Endothelial cell of umbilical vein (primary cell): ENCODE results near the gene XIRP2. TPM values are rescaled to one million over a fixed set of nuclear protein-coding genes. Genes with fewer than 3 reads are reported as not detected.

Source experiments
- BruUV-seq: library from RNA; stranded (reverse); fragments of 400-500 nt; replicated peaks from 2 replicates; lab custom pipeline; 2021; lab: Mats Ljungman, UMichigan
- CTCF ChIA-PET: fragments of 300-600, 350-600 bp; sonication (Branson Sonifier 250); formaldehyde crosslinking; loops from one replicate; lab custom pipeline; 2021; ENCODE audit warnings: antibody characterized with exemption, inconsistent platforms; lab: Charles Lee
- POLR2A ChIA-PET: fragments of 300-600, 350-600 bp; sonication (Branson Sonifier 250); formaldehyde crosslinking; loops from one replicate; lab custom pipeline; 2021; ENCODE audit warnings: antibody characterized with exemption, inconsistent platforms; lab: Charles Lee
- DNase-seq: peaks from one replicate; pipeline ENCODE4 v3.0.0-alpha.2; 2011; ENCODE audit warnings: low read depth, low spot score
- FAIRE-seq: peaks from 2 replicates; lab custom pipeline; 2011; peaks lifted over from hg19 to GRCh38; lab: Jason Lieb, UNC
- H2AFZ ChIP-seq: 2 replicates; pipeline ENCODE4 v1.6.0; 2012; ENCODE audit warnings: low read depth, low read length, control low read depth, inconsistent platforms
- H3K27ac ChIP-seq: 2 replicates; pipeline ENCODE4 v1.5.1; 2011; ENCODE audit warnings: low read depth, mild to moderate bottlenecking, control low read depth, low read length, moderate library complexity; ENCODE audit not compliant: insufficient read depth
- H3K27me3 ChIP-seq, 2 experiments: 2 replicates each; pipeline versions ENCODE4 v1.6.0 to v1.6.1; 2011; ENCODE audit warnings: low read length in 2 of 2, mixed read lengths in 1 of 2; ENCODE audit not compliant: control insufficient read depth in 2 of 2, insufficient read depth in 2 of 2
- H3K36me3 ChIP-seq, 2 experiments: 2 replicates in 1 of 2; 3 replicates in 1 of 2; pipeline ENCODE4 v1.5.1; 2011; ENCODE audit warnings: low read length in 2 of 2, mild to moderate bottlenecking in 1 of 2, moderate library complexity in 1 of 2; ENCODE audit not compliant: control insufficient read depth in 2 of 2, insufficient read depth in 2 of 2; ENCODE audit errors: extremely low read depth in 1 of 2
- H3K4me1 ChIP-seq: 3 replicates; pipeline ENCODE4 v1.5.1; 2011; ENCODE audit warnings: mild to moderate bottlenecking, low read length; ENCODE audit not compliant: control insufficient read depth, insufficient read depth; ENCODE audit errors: extremely low read depth
- H3K4me2 ChIP-seq: 2 replicates; pipeline ENCODE4 v1.6.1; 2011; ENCODE audit warnings: low read length, control low read depth, mixed read lengths; ENCODE audit not compliant: insufficient read depth
- H3K4me3 ChIP-seq, 3 experiments: fragments of 200-600 bp in 1 of 3; sonication (generic), shearing (Covaris generic) in 1 of 3; replicated peaks in 1 of 3; 2 replicates each; pipeline ENCODE4 v1.5.1; 2011 to 2016; ENCODE audit warnings: control low read depth in 3 of 3, low read length in 3 of 3, mild to moderate bottlenecking in 2 of 3, inconsistent platforms in 1 of 3, low read depth in 1 of 3, moderate library complexity in 1 of 3; ENCODE audit not compliant: insufficient read depth in 1 of 3
- H3K79me2 ChIP-seq: 2 replicates; pipeline ENCODE4 v1.6.0; 2012; ENCODE audit warnings: low read length, inconsistent platforms; ENCODE audit not compliant: control insufficient read depth, insufficient read depth
- H3K9ac ChIP-seq: replicated peaks from 2 replicates; pipeline ENCODE3; 2011; ENCODE audit warnings: low read length, control low read depth; ENCODE audit not compliant: insufficient read depth; ENCODE audit errors: extremely low read depth
- H3K9me1 ChIP-seq: replicated peaks from 3 replicates; pipeline ENCODE4 v1.6.0; 2011; ENCODE audit warnings: mild to moderate bottlenecking, low read length; ENCODE audit not compliant: control insufficient read depth, insufficient read depth; ENCODE audit errors: extremely low read depth
- H3K9me3 ChIP-seq: replicated peaks from 2 replicates; pipeline ENCODE4 v1.5.1; 2012; ENCODE audit warnings: low read length, inconsistent platforms; ENCODE audit not compliant: control insufficient read depth, insufficient read depth
- H4K20me1 ChIP-seq: replicated peaks from 2 replicates; pipeline ENCODE3; 2011; ENCODE audit warnings: mild to moderate bottlenecking, low read length; ENCODE audit not compliant: control insufficient read depth, insufficient read depth; ENCODE audit errors: extremely low read depth
- FOS ChIP-seq: IDR thresholded peaks from 2 replicates; pipeline ENCODE4 v1.6.1; 2011; ENCODE audit warnings: mild to moderate bottlenecking, low read length, moderate library complexity, borderline replicate concordance; ENCODE audit not compliant: insufficient read depth
- GATA2 ChIP-seq: IDR thresholded peaks from 2 replicates; pipeline ENCODE4 v1.7.0; 2011; ENCODE audit warnings: low read depth, mild to moderate bottlenecking, moderate library complexity, mixed read lengths, low read length; ENCODE audit not compliant: insufficient read length, insufficient read depth
- MYC ChIP-seq: IDR thresholded peaks from one replicate; pipeline ENCODE4 v1.6.1; 2011; ENCODE audit warnings: mild to moderate bottlenecking, low read depth, low read length
- POLR2A ChIP-seq: IDR thresholded peaks from 2 replicates; pipeline ENCODE4 v1.6.1; 2012; ENCODE audit warnings: low read depth, mild to moderate bottlenecking, control low read depth, low read length
- dilution Hi-C: fragments of 300-500 bp; cut with MboI; formaldehyde crosslinking; loops from one replicate; pipeline ENCODE4 v1.15.0; 2019; ENCODE audit warnings: low sequenced_read_pairs; ENCODE audit not compliant: extremely low pct_ligation_motif_present
- intact Hi-C: fragments of 100-400 bp; cut with micrococcal nuclease; formaldehyde crosslinking; loops from one replicate; pipeline ENCODE4 v1.10.0; 2022
- polyA plus RNA-seq, 4 experiments: library from polyadenylated mRNA; depleted of rRNA in 3 of 4; stranded (reverse) in 3 of 4; unstranded in 1 of 4; fragments of >200 nt; gene quantifications; 2 replicates each; pipeline versions ENCODE4 v1.2.1 to v1.2.3, GENCODE V29; 2011 to 2012; ENCODE audit warnings: missing spikeins in 1 of 4
- total RNA-seq: library from RNA; stranded (reverse); gene quantifications from 2 replicates; pipeline ENCODE4 v1.2.3, GENCODE V29; 2021
- TF ChIP-seq, protein P1 (sequence below): IDR thresholded peaks from 2 replicates; pipeline ENCODE4 v1.6.1; 2011; ENCODE audit not compliant: insufficient read depth, insufficient read length

The XIRP2 gene
- total and polyA plus RNA-seq, 2 donors (not counting 3 experiments of a cell fraction or from before 2014, with no cell fraction given), result 0.08 to 0.66 TPM

DNA sequence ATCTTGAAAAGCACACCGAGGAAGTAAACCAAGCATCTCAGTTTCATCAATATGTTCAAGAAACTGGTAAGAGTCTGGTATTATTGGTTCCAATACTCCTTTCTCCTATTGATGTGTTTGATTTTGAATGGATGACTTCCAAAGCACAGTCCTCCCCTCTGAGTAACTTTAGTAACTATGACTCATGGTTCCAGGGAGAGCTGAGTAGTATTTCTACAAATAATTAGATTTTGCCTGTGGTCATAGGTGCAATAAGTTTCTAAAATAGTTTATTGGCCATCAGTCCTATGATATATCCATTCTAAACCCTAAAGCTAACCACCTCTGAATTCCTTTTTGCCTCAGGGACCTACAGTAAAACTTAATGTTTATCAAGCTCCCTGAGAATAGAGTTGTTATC lies 352.4 kb downstream of the XIRP2 start:
- no peaks in the 10 kb centered on the region for H3K9me1 ChIP-seq
- TF ChIP-seq FOS (peak; percentile 5), MYC (no peak)
- no peaks in the 10 kb centered on the region for H3K4me1 ChIP-seq
- DNase-seq, result no peak
- no peaks in the 10 kb centered on the region for H3K79me2 ChIP-seq
- CTCF ChIA-PET, result no interaction called here
- intact Hi-C loops, result no loop called here
- FAIRE-seq, result no peak
- no peaks in the 10 kb centered on the region for H3K27me3 ChIP-seq
- H3K36me3 ChIP-seq, result no peaks in the 10 kb centered on the region
- dilution Hi-C loops, result no loop called here
- H2AFZ ChIP-seq, result no peak overlapping the region
- no peak overlapping the region for H3K9ac ChIP-seq
- H3K9me3 ChIP-seq, result no peaks in the 10 kb centered on the region
- no peaks in the 10 kb centered on the region for H4K20me1 ChIP-seq
- no peak overlapping the region for H3K4me3 ChIP-seq
- H3K27ac ChIP-seq, result no peak overlapping the region
- BruUV-seq, result no TSS peak
- H3K4me2 ChIP-seq, result no peak overlapping the region
- POLR2A ChIA-PET, result no interaction called here

DNA sequence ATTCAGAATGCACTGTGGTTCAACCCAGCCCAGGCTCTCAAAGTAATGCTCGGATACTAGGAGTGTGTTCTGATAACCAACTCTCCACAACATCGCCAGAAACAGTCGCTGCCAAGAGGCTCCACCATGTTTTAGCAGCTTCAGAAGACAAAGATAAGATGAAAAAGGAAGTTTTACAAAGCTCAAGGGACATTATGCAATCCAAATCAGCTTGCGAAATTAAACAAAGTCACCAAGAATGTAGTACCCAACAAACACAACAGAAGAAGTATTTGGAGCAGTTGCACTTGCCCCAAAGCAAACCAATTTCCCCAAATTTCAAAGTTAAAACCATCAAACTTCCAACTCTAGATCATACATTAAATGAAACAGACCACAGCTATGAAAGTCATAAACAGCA lies 360.9 kb downstream of the XIRP2 start:
- Histone ChIP-seq H3K27me3 (no peaks in the 10 kb centered on the region), H4K20me1 (no peaks in the 10 kb centered on the region), H3K9me1 (no peaks in the 10 kb centered on the region), H2AFZ (no peak overlapping the region), H3K9ac (no peak overlapping the region), H3K27ac (no peak overlapping the region), H3K9me3 (no peaks in the 10 kb centered on the region), H3K4me1 (no peaks in the 10 kb centered on the region), H3K4me3 (no peak overlapping the region), H3K36me3 (no peaks in the 10 kb centered on the region), H3K79me2 (no peaks in the 10 kb centered on the region), H3K4me2 (no peak overlapping the region)
- POLR2A ChIA-PET, result no interaction called here
- no peak for TF ChIP-seq POLR2A
- TF ChIP-seq, protein P1, sequence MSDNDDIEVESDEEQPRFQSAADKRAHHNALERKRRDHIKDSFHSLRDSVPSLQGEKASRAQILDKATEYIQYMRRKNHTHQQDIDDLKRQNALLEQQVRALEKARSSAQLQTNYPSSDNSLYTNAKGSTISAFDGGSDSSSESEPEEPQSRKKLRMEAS, result no peak
- no peak for TF ChIP-seq GATA2
- dilution Hi-C loops (no loop called here), intact Hi-C loops (no loop called here)
- DNase-seq (no peak), FAIRE-seq (no peak)
- CTCF ChIA-PET, result no interaction called here
- no TSS peak for BruUV-seq
